ENCODE measurements around the gene LEMD1. TPM values are rescaled to one million over a fixed set of nuclear protein-coding genes. Genes with fewer than 3 reads are reported as not detected.
"Not testable (repeated sequence)": the region's sequence is repeated elsewhere in the genome, so short reads cannot be mapped to it uniquely, and the experiment has no call there.

Gene LEMD1
- total RNA-seq, 1 experiment from 2014 or later: 17.2 TPM

- no peak overlapping the region for H3K27ac Mint-ChIP-seq (ENCODE audit: unreplicated experiment)
- intact Hi-C loops (cut with micrococcal nuclease; ENCODE audit: unreplicated experiment): no loop called here
- no TSS peak for BruUV-seq (replicated peaks)
- no peak for DNase-seq
- H3K9me3 Mint-ChIP-seq (ENCODE audit: low read depth, unreplicated experiment): no peaks in the 10 kb centered on the region
- H3K4me1 Mint-ChIP-seq (ENCODE audit: low read depth, unreplicated experiment): peaks cover 16% of the 10 kb centered on the region
- TF ChIP-seq, protein P1, sequence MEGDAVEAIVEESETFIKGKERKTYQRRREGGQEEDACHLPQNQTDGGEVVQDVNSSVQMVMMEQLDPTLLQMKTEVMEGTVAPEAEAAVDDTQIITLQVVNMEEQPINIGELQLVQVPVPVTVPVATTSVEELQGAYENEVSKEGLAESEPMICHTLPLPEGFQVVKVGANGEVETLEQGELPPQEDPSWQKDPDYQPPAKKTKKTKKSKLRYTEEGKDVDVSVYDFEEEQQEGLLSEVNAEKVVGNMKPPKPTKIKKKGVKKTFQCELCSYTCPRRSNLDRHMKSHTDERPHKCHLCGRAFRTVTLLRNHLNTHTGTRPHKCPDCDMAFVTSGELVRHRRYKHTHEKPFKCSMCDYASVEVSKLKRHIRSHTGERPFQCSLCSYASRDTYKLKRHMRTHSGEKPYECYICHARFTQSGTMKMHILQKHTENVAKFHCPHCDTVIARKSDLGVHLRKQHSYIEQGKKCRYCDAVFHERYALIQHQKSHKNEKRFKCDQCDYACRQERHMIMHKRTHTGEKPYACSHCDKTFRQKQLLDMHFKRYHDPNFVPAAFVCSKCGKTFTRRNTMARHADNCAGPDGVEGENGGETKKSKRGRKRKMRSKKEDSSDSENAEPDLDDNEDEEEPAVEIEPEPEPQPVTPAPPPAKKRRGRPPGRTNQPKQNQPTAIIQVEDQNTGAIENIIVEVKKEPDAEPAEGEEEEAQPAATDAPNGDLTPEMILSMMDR (IDR thresholded peaks at IDR 0.05; ENCODE audit: unreplicated experiment): no peak
- CTCF ChIA-PET: no interaction called here
- H3K27me3 Mint-ChIP-seq (ENCODE audit: unreplicated experiment): peaks cover 58% of the 10 kb centered on the region
- no peaks in the 10 kb centered on the region for H3K36me3 Mint-ChIP-seq (ENCODE audit: insufficient read depth, unreplicated experiment)
- H3K4me3 Mint-ChIP-seq (ENCODE audit: low read depth, unreplicated experiment): no peak overlapping the region
Observed at GRCh38 chr1:205370780-205371179, 51.1 kb downstream of the LEMD1 start.

GRCh38 chr1:205369701-205370123 is 52.1 kb downstream of the LEMD1 start:
- CTCF ChIA-PET: no interaction called here
- peaks cover 11% of the 10 kb centered on the region for H3K4me1 Mint-ChIP-seq (ENCODE audit: low read depth, unreplicated experiment)
- H3K36me3 Mint-ChIP-seq (ENCODE audit: insufficient read depth, unreplicated experiment): no peaks in the 10 kb centered on the region
- H3K4me3 Mint-ChIP-seq (ENCODE audit: low read depth, unreplicated experiment): no peak overlapping the region
- H3K9me3 Mint-ChIP-seq (ENCODE audit: low read depth, unreplicated experiment): no peaks in the 10 kb centered on the region
- intact Hi-C loops (cut with micrococcal nuclease; ENCODE audit: unreplicated experiment): no loop called here
- H3K27me3 Mint-ChIP-seq (ENCODE audit: unreplicated experiment): peaks cover 47% of the 10 kb centered on the region
- no peak for DNase-seq
- TF ChIP-seq, protein P1 (IDR thresholded peaks at IDR 0.05; ENCODE audit: unreplicated experiment): no peak
- no peak overlapping the region for H3K27ac Mint-ChIP-seq (ENCODE audit: unreplicated experiment)
- BruUV-seq (replicated peaks): no TSS peak

DNA sequence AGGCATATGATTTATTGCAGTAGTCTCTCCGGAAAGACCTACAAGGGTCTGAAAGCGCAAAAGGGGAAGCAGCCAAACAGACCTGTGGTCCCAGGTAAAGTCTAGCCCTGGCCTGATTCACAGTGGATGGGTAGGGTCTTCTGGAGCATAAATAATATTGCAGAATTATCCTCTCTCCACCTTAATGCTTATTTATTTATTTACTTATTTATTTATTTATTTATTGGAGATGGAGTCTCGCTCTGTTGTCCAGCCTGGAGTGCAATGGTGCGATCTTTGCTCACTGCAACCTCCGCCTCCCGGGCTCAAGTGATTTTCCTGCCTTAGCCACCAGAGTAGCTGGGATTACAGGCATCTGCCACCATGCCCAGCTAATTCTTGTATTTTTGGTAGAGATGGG is 53.4 kb downstream of the LEMD1 start:
- no peaks in the 10 kb centered on the region for H3K36me3 Mint-ChIP-seq (ENCODE audit: insufficient read depth, unreplicated experiment)
- H3K9me3 Mint-ChIP-seq (ENCODE audit: low read depth, unreplicated experiment): no peaks in the 10 kb centered on the region
- H3K27me3 Mint-ChIP-seq (ENCODE audit: unreplicated experiment): peaks cover 35% of the 10 kb centered on the region
- no peak overlapping the region for H3K27ac Mint-ChIP-seq (ENCODE audit: unreplicated experiment)
- H3K4me3 Mint-ChIP-seq (ENCODE audit: low read depth, unreplicated experiment): no peak overlapping the region
- BruUV-seq (replicated peaks): no TSS peak
- TF ChIP-seq, protein P1 (IDR thresholded peaks at IDR 0.05; ENCODE audit: unreplicated experiment): no peak
- no peaks in the 10 kb centered on the region for H3K4me1 Mint-ChIP-seq (ENCODE audit: low read depth, unreplicated experiment)
- intact Hi-C loops (cut with micrococcal nuclease; ENCODE audit: unreplicated experiment): no loop called here
- CTCF ChIA-PET: interaction anchor here (0.6 kb wide), 1 partner anchor 103 kb away, joined by 3 read pairs; no protein-coding TSS in a partner anchor
- no peak for DNase-seq

GRCh38 chr1:205365945-205366463 is 55.9 kb downstream of the LEMD1 start:
- no peaks in the 10 kb centered on the region for H3K4me1 Mint-ChIP-seq (ENCODE audit: low read depth, unreplicated experiment)
- no TSS peak for BruUV-seq (replicated peaks)
- H3K27me3 Mint-ChIP-seq (ENCODE audit: unreplicated experiment): peaks cover 33% of the 10 kb centered on the region
- CTCF ChIA-PET: interaction anchor here (1.1 kb wide), 1 partner anchor 12 kb away, joined by 4 read pairs; no protein-coding TSS in a partner anchor
- no peak overlapping the region for H3K27ac Mint-ChIP-seq (ENCODE audit: unreplicated experiment)
- H3K36me3 Mint-ChIP-seq (ENCODE audit: insufficient read depth, unreplicated experiment): no peaks in the 10 kb centered on the region
- H3K9me3 Mint-ChIP-seq (ENCODE audit: low read depth, unreplicated experiment): no peaks in the 10 kb centered on the region
- TF ChIP-seq, protein P1 (IDR thresholded peaks at IDR 0.05; ENCODE audit: unreplicated experiment): no peak
- no peak overlapping the region for H3K4me3 Mint-ChIP-seq (ENCODE audit: low read depth, unreplicated experiment)
- intact Hi-C loops (cut with micrococcal nuclease; ENCODE audit: unreplicated experiment): no loop called here
- no peak for DNase-seq

- CTCF ChIA-PET: interaction anchor here (0.7 kb wide), 1 partner anchor 406 kb away, joined by 3 read pairs; no protein-coding TSS in a partner anchor
- H3K4me3 Mint-ChIP-seq (ENCODE audit: low read depth, unreplicated experiment); intact Hi-C loops (cut with micrococcal nuclease; ENCODE audit: unreplicated experiment); BruUV-seq (replicated peaks); H3K4me1 Mint-ChIP-seq (ENCODE audit: low read depth, unreplicated experiment); DNase-seq; H3K36me3 Mint-ChIP-seq (ENCODE audit: insufficient read depth, unreplicated experiment); H3K9me3 Mint-ChIP-seq (ENCODE audit: low read depth, unreplicated experiment); H3K27ac Mint-ChIP-seq (ENCODE audit: unreplicated experiment): not testable (repeated sequence)
- H3K27me3 Mint-ChIP-seq (ENCODE audit: unreplicated experiment): peaks cover 33% of the 10 kb centered on the region
Observed at GRCh38 chr1:205365086-205365485, 56.8 kb downstream of the LEMD1 start.

Measured in Calu3 (cell line).